GM12892 (cell line): ENCODE measurements around the gene REEP5.

Source experiments
- DNase-seq: peaks from one replicate; pipeline ENCODE4 v3.0.0; 2011; ENCODE audit not compliant: insufficient read length
- FAIRE-seq: peaks from 2 replicates; lab custom pipeline; 2011; peaks lifted over from hg19 to GRCh38; lab: Jason Lieb, UNC
- POLR2A ChIP-seq: IDR thresholded peaks from 2 replicates; pipeline ENCODE4 v1.6.1; 2011; ENCODE audit warnings: low read depth, low read length, control low read depth
- POLR2AphosphoS5 ChIP-seq: IDR thresholded peaks from 2 replicates; pipeline ENCODE4 v1.6.1; 2011; ENCODE audit warnings: low read depth, low read length, control low read depth
- TAF1 ChIP-seq: IDR thresholded peaks from 2 replicates; pipeline ENCODE4 v1.6.1; 2011; ENCODE audit warnings: low read depth, mild to moderate bottlenecking, control low read depth, low read length, borderline replicate concordance

REEP5 gene

GRCh38 chr5:112849912-112850311, 72.1 kb downstream of the REEP5 start:
- DNase-seq (no peak), FAIRE-seq (no peak)
- TF ChIP-seq POLR2AphosphoS5, result no peak
- no peak for TF ChIP-seq TAF1
- TF ChIP-seq POLR2A, result no peak

- DNase-seq (no peak), FAIRE-seq (peak; percentile 93)
- TF ChIP-seq POLR2A, result no peak
- no peak for TF ChIP-seq TAF1
- TF ChIP-seq POLR2AphosphoS5, result no peak
Observed at GRCh38 chr5:112848116-112848811, 73.8 kb downstream of the REEP5 start.

GRCh38 chr5:112847306-112847705, 74.7 kb downstream of the REEP5 start:
- DNase-seq (no peak), FAIRE-seq (no peak)
- TF ChIP-seq POLR2AphosphoS5 (no peak), POLR2A (no peak), TAF1 (no peak)

- DNase-seq, result no peak
- no peak for TF ChIP-seq POLR2A
- no peak for TF ChIP-seq POLR2AphosphoS5
- TF ChIP-seq TAF1, result no peak
- no peak for FAIRE-seq
Observed at GRCh38 chr5:112846556-112846955, 75.5 kb downstream of the REEP5 start.

GRCh38 chr5:112844489-112844888, 77.5 kb downstream of the REEP5 start:
- TF ChIP-seq POLR2AphosphoS5, result no peak
- no peak for TF ChIP-seq TAF1
- no peak for TF ChIP-seq POLR2A
- DNase-seq (no peak), FAIRE-seq (peak; percentile 53)

GRCh38 chr5:112833971-112834370, 88.1 kb downstream of the REEP5 start:
- DNase-seq, result no peak
- no peak for TF ChIP-seq POLR2AphosphoS5
- no peak for TF ChIP-seq POLR2A
- TF ChIP-seq TAF1, result no peak
- no peak for FAIRE-seq

GRCh38 chr5:112830378-112830777, 91.6 kb downstream of the REEP5 start:
- FAIRE-seq (no peak), DNase-seq (no peak)
- TF ChIP-seq TAF1 (no peak), POLR2A (no peak), POLR2AphosphoS5 (no peak)
